Fibroblast of skin of abdomen (primary cell): Measurements from ENCODE around the gene TAF8.

Experiments used
- DNase-seq: peaks from one replicate; pipeline ENCODE4 v3.0.0-alpha.2; 2013

The TAF8 gene

GRCh38 chr6:42125663-42126062, 75.3 kb downstream of the TAF8 start:
- no peak for DNase-seq

DNA sequence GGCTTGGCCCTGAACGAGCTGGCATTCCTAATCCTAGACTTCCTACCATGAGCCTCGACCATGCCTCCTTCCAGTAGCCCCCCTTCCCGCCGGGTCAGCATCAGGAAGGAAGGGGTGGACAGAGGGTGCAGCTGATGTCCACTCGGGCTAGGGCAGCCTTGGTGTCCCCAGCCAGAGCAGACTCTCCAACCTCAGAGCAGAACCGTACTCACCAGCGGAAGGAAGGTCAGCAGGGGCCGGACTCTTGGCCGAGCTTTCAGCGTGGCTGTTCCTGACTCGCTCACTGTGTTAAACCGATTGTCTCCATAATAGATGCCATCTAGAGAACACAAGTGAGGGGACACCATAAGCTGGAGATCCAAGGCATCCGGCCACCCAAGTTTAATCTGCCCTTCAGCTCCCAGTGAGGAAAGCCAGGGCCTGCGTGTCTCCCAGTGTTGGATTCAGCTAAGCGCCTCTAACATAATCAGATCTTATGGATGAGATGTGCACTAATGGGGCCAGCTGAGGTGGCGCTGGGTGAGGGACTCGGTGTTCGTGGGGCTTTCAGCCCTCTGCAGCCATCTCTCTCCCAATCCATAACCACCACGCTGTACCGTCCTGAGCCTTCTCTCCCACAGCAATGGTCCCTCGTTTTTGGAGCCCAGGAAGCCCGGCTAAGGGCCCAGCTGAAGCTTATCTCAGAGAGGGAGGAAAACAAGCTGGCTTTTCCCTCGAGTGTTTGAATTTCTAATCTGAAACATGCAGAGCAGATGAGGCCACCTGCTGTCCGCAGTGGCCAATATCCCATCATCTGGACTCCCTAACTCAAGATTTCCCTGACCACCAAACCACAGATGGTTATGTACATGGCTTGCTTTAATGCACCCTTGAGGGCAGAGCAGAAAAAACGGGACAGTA, 78.4 kb downstream of the TAF8 start:
- no peak for DNase-seq

GRCh38 chr6:42129360-42129676, 79.0 kb downstream of the TAF8 start:
- no peak for DNase-seq

DNA sequence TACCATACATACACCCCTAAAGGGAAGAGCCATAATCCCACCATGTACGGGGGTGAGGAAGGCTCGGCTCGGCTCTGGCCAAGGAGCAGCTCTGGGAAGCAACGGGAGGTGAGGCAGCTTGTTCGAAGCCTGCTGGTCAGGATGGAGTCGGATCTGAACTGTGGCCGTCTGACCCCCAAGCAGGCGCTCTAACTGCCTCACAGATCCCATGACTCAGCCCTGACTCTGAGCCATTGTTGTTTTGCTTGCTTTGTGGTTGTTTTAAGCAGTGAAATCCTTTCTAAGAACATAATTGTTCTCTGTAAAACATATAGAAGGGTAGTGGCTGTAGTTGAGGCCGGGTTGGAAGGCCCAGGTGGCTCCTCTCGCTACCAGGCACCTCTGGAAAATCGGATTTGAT, 81.2 kb downstream of the TAF8 start:
- DNase-seq = peak; percentile 50

GRCh38 chr6:42133926-42134325, 83.6 kb downstream of the TAF8 start:
- DNase-seq = no peak

- no peak for DNase-seq
Measured at GRCh38 chr6:42135161-42135560, 84.8 kb downstream of the TAF8 start.

GRCh38 chr6:42135722-42136121, 85.4 kb downstream of the TAF8 start:
- no peak for DNase-seq

DNA sequence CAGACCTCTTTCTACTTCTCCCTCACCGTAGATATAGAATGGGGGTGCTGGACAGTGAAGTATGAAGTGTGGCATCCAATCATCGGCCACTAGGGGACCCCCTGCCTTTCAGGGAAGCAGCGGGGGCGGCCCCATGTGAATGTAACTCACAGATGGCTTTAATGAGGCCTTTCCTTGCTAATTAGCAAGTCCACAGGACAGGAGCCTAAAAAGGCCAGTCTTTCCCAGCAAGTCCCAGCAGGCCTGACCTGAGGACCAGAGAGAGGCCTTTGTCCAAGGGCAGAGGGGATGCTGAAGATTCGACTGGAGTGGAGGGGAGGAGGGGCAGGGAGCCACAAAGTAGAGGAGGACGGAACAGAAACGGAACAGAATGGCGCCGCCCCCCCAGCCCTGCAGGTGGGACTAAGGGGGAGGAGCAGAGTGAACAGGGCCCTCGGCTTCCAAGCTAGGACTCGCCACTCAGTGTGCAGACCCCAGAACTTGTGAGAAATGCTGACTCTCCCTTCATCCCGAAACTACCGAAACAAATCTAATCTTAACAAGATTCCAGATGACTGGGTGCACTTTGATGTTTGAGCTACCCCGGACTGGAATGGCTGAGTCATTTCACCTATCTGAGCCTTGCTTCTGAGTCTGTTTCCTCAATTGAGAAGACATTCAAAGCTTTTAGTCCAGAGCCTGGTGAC, 86.3 kb downstream of the TAF8 start:
- DNase-seq = peak; percentile 77
